HL-60 (cell line): ENCODE measurements around the gene DNM3.

ENCODE experiments used
- DNase-seq, 2 experiments: peaks; one replicate each; pipeline ENCODE4 v3.0.0-alpha.2; 2010 to 2020; ENCODE audit warnings: low read depth in 1 of 2, low spot score in 1 of 2
- H3K27ac ChIP-seq: fragments of 250-450 bp; sonication (Bioruptor Pico); replicated peaks from 2 replicates; pipeline ENCODE4 v1.5.1; 2020; ENCODE audit warnings: mild to moderate bottlenecking, moderate library complexity
- H3K27me3 ChIP-seq: fragments of 250-450 bp; sonication (Bioruptor Pico); 2 replicates; pipeline ENCODE4 v1.5.1; 2021; ENCODE audit warnings: mild to moderate bottlenecking, moderate library complexity; ENCODE audit not compliant: insufficient read depth, poor library complexity, severe bottlenecking
- H3K4me3 ChIP-seq: replicated peaks from 2 replicates; pipeline ENCODE4 v1.5.1; 2011; ENCODE audit warnings: mild to moderate bottlenecking, control low read depth, low read length; ENCODE audit not compliant: insufficient read depth
- CTCF ChIP-seq: IDR thresholded peaks from one replicate; pipeline ENCODE4 v1.5.1; 2011; ENCODE audit warnings: low read length, control low read depth, inconsistent platforms; ENCODE audit not compliant: insufficient read depth
- GABPA ChIP-seq: IDR thresholded peaks from 2 replicates; pipeline ENCODE4 v1.6.1; 2012; ENCODE audit warnings: low read depth
- POLR2AphosphoS5 ChIP-seq: IDR thresholded peaks from 2 replicates; pipeline ENCODE4 v1.6.1; 2012; ENCODE audit warnings: low read depth
- REST ChIP-seq: IDR thresholded peaks from 2 replicates; pipeline ENCODE4 v1.6.1; 2012; ENCODE audit warnings: low read depth; ENCODE audit not compliant: insufficient replicate concordance
- SPI1 ChIP-seq: IDR thresholded peaks from 2 replicates; pipeline ENCODE4 v1.6.1; 2012; ENCODE audit warnings: low read depth, mild to moderate bottlenecking, borderline replicate concordance
- long read RNA-seq: library from polyadenylated mRNA; unstranded; transcript quantifications from one replicate; pipeline ENCODE4 v2.0.0, GENCODE V29; 2020

The DNM3 gene
- long read RNA-seq, partial matches to known transcripts = 1 of 9 reads
- long read RNA-seq, other reads (novel, unspliced or antisense) = 8 of 9 reads

- H3K27ac ChIP-seq = no peak within 1 kb of the TSS
- DNase-seq = peak; percentile 30 to 43
- TF ChIP-seq GABPA (no peak), POLR2AphosphoS5 (no peak), SPI1 (no peak), REST (no peak), CTCF (no peak)
- H3K27me3 ChIP-seq = peaks cover 15% of the 10 kb centered on the region
- H3K4me3 ChIP-seq = peak within 1 kb of the TSS; percentile 65
Measured at GRCh38 chr1:171841050-171841910, at the start of gene DNM3. DNM3 (plus strand) TSS chr1:171841498; CDS start chr1:171841657, 159 bp downstream.

DNA sequence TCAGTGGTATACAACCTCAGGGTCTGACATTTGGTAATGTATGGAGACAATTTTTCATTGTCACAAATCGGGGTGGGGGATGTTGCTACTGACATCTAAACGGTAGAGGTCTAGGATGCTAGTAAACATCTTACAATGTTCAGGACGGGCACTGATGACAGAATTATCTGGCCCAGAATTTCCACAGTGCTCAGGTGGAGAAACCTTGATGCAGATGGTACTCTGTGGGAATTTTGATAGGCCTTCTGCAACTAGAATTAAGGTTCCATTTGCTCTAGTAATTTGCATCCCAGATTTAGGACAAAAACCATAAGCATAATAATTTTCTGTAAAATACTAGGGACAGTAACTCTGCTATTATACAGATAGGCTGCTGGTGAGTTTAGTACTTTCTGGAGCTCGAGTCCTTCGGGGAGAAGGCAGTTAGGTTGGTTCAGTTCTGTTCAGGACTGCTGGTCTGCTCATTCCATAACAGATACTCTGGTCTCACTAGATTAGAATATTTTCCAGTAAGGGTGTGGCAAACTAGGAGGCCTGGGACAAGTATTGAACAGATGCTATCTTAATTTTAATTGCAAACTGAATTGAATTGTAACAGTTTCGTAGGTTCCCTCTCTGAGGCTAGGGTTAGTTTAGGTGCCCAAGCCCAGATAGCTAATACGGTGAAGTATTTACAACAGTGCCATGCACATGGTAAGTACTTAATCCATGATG, 48.5 kb upstream of the DNM3 start:
- TF ChIP-seq GABPA (no peak), SPI1 (no peak), REST (no peak), CTCF (no peak), POLR2AphosphoS5 (no peak)
- H3K4me3 ChIP-seq = no peak overlapping the region
- no peaks in the 10 kb centered on the region for H3K27me3 ChIP-seq
- DNase-seq = no peak
- H3K27ac ChIP-seq = no peak overlapping the region

DNA sequence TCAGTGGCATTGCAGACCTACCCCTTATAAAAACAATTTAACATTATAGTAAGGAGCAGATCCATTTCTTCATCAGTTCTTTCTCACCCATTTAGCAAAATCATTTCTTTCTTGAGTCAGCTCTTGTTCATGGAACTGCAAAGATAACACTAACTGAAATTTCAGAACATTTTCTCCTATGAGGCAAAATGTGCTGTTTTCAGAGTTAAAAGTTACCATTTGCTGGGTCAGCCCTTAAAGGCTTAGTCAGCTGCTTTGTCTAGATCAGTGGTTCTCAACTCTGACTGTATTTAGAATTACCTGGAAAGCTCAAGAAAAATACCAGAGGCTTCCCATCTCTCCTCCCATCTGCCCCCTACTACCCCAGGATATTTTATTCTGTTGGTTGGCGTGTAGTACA, 47.7 kb upstream of the DNM3 start:
- Histone ChIP-seq H3K27ac (no peak overlapping the region), H3K27me3 (no peaks in the 10 kb centered on the region), H3K4me3 (no peak overlapping the region)
- DNase-seq = no peak
- TF ChIP-seq CTCF (no peak), GABPA (no peak), POLR2AphosphoS5 (no peak), SPI1 (no peak), REST (no peak)
